WTC11 (cell line): ENCODE results near the gene CCNQ. TPM values are rescaled to one million over a fixed set of nuclear protein-coding genes. Genes with fewer than 3 reads are reported as not detected.

Experiments
- ATAC-seq: fragments of 200-7000 bp; cut with Tn5 transposase; 2 replicates; pipeline ENCODE4 v1.10.0; 2021; ENCODE audit warnings: mild to moderate bottlenecking, moderate library complexity
- CTCF ChIA-PET: fragments of 300-600 bp; sonication (Branson Sonifier 250); formaldehyde crosslinking; loops from one replicate; lab custom pipeline; 2021; ENCODE audit warnings: antibody characterized with exemption; lab: Charles Lee
- POLR2A ChIA-PET: fragments of 350-600 bp; sonication (Branson Sonifier 250); formaldehyde crosslinking; loops from one replicate; lab custom pipeline; 2021; ENCODE audit warnings: antibody characterized with exemption; lab: Charles Lee
- DNase-seq: peaks from one replicate; pipeline ENCODE4 v3.0.0; 2021; ENCODE audit warnings: low spot score
- H3K27ac Mint-ChIP-seq: 2 replicates; pipeline ENCODE4 v1.8.0; 2021; ENCODE audit warnings: mixed read lengths
- H3K27me3 Mint-ChIP-seq: 2 replicates; pipeline ENCODE4 v1.8.0; 2021; ENCODE audit warnings: low read depth, mild to moderate bottlenecking, moderate library complexity, mixed read lengths
- H3K36me3 Mint-ChIP-seq: 2 replicates; pipeline ENCODE4 v1.8.0; 2021; ENCODE audit warnings: mixed read lengths
- H3K4me1 Mint-ChIP-seq: 2 replicates; pipeline ENCODE4 v1.8.0; 2022; ENCODE audit warnings: mixed read lengths
- H3K4me3 Mint-ChIP-seq: 2 replicates; pipeline ENCODE4 v1.8.0; 2021; ENCODE audit warnings: mild to moderate bottlenecking, moderate library complexity, mixed read lengths
- H3K9me3 Mint-ChIP-seq: 2 replicates; pipeline ENCODE4 v1.8.0; 2021; ENCODE audit warnings: mixed read lengths
- FOXK1 ChIP-seq: sonication (generic); formaldehyde crosslinking; IDR thresholded peaks from 2 replicates; pipeline ENCODE4 v1.8.0; 2022; ENCODE audit warnings: mild to moderate bottlenecking, moderate library complexity, missing genetic modification reagents
- SOX15 ChIP-seq: fragments of 250-450 bp; sonication (Bioruptor Pico); IDR thresholded peaks from 2 replicates; pipeline ENCODE4 v1.9.0; 2021; ENCODE audit warnings: mild to moderate bottlenecking
- SP1 ChIP-seq: sonication (generic); formaldehyde crosslinking; conservative IDR thresholded peaks from 2 replicates; pipeline ENCODE4 v1.8.1; 2022; ENCODE audit warnings: missing genetic modification reagents
- ZNF263 ChIP-seq: sonication (generic); formaldehyde crosslinking; IDR thresholded peaks from 2 replicates; pipeline ENCODE4 v1.8.1; 2022; ENCODE audit warnings: low read depth, mild to moderate bottlenecking, moderate library complexity, missing genetic modification reagents
- total RNA-seq: library from RNA; stranded (reverse); gene quantifications from 3 replicates; pipeline ENCODE4 v1.2.3, GENCODE V29; 2021
- TF ChIP-seq, protein P1 (sequence below): sonication (generic); formaldehyde crosslinking; IDR thresholded peaks from 2 replicates; pipeline ENCODE4 v1.8.0; 2022; ENCODE audit warnings: mild to moderate bottlenecking, missing genetic modification reagents
- TF ChIP-seq, protein P2 (sequence below): fragments of 250-450 bp; sonication (Bioruptor Pico); IDR thresholded peaks from 2 replicates; pipeline ENCODE4 v1.8.0; 2021; ENCODE audit warnings: mild to moderate bottlenecking
- TF ChIP-seq, protein P3 (sequence below): fragments of 250-450 bp; sonication (Bioruptor Pico); IDR thresholded peaks from 2 replicates; pipeline ENCODE4 v1.9.0; 2021; ENCODE audit warnings: mild to moderate bottlenecking
- TF ChIP-seq, protein P4 (sequence below): sonication (generic); formaldehyde crosslinking; IDR thresholded peaks from 2 replicates; pipeline ENCODE4 v1.8.0; 2022; ENCODE audit warnings: missing genetic modification reagents
- TF ChIP-seq, protein P5 (sequence below): sonication (generic); formaldehyde crosslinking; IDR thresholded peaks from 2 replicates; pipeline ENCODE4 v1.8.1; 2022; ENCODE audit warnings: mild to moderate bottlenecking, moderate library complexity, missing genetic modification reagents
- TF ChIP-seq, protein P6 (sequence below): sonication (generic); formaldehyde crosslinking; IDR thresholded peaks from 2 replicates; pipeline ENCODE4 v1.8.1; 2022; ENCODE audit warnings: mild to moderate bottlenecking, missing genetic modification reagents, moderate library complexity, borderline replicate concordance
- TF ChIP-seq, protein P7 (sequence below): sonication (generic); formaldehyde crosslinking; conservative IDR thresholded peaks from 2 replicates; pipeline ENCODE4 v1.8.1; 2022; ENCODE audit warnings: mild to moderate bottlenecking, missing genetic modification reagents
- TF ChIP-seq, protein P8 (sequence below): sonication (generic); formaldehyde crosslinking; IDR thresholded peaks from 2 replicates; pipeline ENCODE4 v1.8.0; 2023; ENCODE audit warnings: mild to moderate bottlenecking, missing genetic modification reagents

CCNQ gene
- total RNA-seq, 1 experiment from 2014 or later, result 17.4 TPM

DNA sequence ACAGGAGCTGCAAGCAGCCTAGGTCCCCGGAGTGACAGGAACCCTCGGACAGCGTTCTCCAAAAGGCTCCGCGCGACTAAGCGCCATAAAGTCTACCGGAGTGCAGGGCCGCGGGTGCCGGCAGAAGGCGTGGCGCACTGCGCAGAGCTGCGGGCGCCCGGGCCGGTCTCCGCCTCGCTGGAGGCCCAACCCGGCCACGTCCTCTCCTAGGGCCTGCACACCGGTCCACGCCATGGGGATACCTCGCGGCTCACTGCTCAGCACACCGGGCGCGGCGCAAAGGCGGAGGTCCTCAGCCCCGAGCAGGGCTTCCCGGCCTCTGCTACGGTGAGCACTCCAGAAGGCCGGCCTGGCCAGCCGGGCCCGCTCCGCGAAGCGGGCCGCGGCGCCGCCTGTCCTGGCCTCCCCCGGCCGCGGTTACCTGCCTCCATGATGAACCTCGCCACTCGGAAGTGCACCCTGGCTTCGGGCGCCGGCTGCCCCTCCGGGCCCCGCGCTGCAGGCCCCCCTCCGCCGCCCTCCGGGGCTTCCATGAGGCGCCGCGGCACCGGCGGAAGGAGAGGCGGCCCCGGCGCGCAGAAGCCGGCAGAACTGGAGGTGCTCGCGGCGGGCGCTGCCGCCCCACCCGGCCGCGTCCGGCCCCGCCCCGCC is at the start of gene CCNQ (continued):
- TF ChIP-seq, protein P1, sequence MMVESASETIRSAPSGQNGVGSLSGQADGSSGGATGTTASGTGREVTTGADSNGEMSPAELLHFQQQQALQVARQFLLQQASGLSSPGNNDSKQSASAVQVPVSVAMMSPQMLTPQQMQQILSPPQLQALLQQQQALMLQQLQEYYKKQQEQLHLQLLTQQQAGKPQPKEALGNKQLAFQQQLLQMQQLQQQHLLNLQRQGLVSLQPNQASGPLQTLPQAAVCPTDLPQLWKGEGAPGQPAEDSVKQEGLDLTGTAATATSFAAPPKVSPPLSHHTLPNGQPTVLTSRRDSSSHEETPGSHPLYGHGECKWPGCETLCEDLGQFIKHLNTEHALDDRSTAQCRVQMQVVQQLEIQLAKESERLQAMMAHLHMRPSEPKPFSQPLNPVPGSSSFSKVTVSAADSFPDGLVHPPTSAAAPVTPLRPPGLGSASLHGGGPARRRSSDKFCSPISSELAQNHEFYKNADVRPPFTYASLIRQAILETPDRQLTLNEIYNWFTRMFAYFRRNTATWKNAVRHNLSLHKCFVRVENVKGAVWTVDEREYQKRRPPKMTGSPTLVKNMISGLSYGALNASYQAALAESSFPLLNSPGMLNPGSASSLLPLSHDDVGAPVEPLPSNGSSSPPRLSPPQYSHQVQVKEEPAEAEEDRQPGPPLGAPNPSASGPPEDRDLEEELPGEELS, result no peak
- TF ChIP-seq, protein P2, sequence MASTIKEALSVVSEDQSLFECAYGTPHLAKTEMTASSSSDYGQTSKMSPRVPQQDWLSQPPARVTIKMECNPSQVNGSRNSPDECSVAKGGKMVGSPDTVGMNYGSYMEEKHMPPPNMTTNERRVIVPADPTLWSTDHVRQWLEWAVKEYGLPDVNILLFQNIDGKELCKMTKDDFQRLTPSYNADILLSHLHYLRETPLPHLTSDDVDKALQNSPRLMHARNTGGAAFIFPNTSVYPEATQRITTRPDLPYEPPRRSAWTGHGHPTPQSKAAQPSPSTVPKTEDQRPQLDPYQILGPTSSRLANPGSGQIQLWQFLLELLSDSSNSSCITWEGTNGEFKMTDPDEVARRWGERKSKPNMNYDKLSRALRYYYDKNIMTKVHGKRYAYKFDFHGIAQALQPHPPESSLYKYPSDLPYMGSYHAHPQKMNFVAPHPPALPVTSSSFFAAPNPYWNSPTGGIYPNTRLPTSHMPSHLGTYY (CRISPR knock-in tag), result no peak

DNA sequence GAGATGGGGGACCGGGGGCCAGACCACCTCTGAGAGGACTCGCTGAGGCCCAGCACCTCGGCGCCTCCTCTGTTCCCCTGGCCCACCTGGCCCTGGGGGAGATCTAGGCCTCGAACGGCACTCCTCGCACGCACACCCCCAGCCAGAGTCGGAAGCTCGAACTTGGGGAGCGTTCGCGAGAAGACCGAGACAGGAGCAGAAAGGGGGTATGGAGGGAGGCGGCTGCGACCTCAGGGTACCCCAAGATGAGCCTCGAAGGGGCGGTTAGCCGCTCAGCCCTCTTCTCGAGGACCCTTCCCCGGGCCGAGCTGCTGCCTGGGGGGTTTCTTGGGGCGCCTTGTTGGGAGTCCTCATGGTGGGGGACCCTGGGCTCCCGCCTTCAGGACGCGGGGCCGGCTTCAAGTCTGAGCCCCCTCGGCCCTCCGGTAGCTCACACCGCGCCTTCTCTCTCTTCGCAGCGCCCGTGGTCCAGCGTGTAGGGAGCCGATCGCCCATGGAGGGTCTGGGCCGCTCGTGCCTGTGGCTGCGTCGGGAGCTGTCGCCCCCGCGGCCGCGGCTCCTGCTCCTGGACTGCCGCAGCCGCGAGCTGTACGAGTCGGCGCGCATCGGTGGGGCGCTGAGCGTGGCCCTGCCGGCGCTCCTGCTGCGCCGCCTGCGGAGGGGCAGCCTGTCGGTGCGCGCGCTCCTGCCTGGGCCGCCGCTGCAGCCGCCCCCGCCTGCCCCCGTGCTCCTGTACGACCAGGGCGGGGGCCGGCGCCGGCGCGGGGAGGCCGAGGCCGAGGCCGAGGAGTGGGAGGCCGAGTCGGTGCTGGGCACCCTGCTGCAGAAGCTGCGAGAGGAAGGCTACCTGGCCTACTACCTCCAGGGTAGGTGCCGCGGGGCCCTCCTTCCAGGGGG is 48.8 kb upstream of the CCNQ start:
- peaks cover 64% of the 10 kb centered on the region for H3K27me3 Mint-ChIP-seq
- POLR2A ChIA-PET, result interaction anchor here (0.6 kb wide), 1 partner anchor 11 kb away, joined by 3 read pairs; no protein-coding TSS in a partner anchor
- H3K4me3 Mint-ChIP-seq, result peak overlapping the region; percentile 29; the same call in 1 of the 2 replicates

More for the DNA sequence above, 48.8 kb upstream of the CCNQ start:
- peaks cover 4% of the 10 kb centered on the region; the same call in 1 of the 2 replicates for H3K4me1 Mint-ChIP-seq
- CTCF ChIA-PET, result interaction anchor here (0.6 to 10.6 kb wide), 17 partner anchors 11 to 688 kb away, joined by 3 to 153 read pairs (median 7); no protein-coding TSS in a partner anchor
- no peaks in the 10 kb centered on the region for H3K36me3 Mint-ChIP-seq
- TF ChIP-seq FOXK1 (CRISPR knock-in tag) (no peak), ZNF263 (CRISPR knock-in tag) (no peak), SOX15 (CRISPR knock-in tag) (no peak), SP1 (CRISPR knock-in tag) (no peak)
- TF ChIP-seq, protein P3, sequence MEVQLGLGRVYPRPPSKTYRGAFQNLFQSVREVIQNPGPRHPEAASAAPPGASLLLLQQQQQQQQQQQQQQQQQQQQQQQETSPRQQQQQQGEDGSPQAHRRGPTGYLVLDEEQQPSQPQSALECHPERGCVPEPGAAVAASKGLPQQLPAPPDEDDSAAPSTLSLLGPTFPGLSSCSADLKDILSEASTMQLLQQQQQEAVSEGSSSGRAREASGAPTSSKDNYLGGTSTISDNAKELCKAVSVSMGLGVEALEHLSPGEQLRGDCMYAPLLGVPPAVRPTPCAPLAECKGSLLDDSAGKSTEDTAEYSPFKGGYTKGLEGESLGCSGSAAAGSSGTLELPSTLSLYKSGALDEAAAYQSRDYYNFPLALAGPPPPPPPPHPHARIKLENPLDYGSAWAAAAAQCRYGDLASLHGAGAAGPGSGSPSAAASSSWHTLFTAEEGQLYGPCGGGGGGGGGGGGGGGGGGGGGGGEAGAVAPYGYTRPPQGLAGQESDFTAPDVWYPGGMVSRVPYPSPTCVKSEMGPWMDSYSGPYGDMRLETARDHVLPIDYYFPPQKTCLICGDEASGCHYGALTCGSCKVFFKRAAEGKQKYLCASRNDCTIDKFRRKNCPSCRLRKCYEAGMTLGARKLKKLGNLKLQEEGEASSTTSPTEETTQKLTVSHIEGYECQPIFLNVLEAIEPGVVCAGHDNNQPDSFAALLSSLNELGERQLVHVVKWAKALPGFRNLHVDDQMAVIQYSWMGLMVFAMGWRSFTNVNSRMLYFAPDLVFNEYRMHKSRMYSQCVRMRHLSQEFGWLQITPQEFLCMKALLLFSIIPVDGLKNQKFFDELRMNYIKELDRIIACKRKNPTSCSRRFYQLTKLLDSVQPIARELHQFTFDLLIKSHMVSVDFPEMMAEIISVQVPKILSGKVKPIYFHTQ (CRISPR knock-in tag), result no peak
- TF ChIP-seq, protein P4, sequence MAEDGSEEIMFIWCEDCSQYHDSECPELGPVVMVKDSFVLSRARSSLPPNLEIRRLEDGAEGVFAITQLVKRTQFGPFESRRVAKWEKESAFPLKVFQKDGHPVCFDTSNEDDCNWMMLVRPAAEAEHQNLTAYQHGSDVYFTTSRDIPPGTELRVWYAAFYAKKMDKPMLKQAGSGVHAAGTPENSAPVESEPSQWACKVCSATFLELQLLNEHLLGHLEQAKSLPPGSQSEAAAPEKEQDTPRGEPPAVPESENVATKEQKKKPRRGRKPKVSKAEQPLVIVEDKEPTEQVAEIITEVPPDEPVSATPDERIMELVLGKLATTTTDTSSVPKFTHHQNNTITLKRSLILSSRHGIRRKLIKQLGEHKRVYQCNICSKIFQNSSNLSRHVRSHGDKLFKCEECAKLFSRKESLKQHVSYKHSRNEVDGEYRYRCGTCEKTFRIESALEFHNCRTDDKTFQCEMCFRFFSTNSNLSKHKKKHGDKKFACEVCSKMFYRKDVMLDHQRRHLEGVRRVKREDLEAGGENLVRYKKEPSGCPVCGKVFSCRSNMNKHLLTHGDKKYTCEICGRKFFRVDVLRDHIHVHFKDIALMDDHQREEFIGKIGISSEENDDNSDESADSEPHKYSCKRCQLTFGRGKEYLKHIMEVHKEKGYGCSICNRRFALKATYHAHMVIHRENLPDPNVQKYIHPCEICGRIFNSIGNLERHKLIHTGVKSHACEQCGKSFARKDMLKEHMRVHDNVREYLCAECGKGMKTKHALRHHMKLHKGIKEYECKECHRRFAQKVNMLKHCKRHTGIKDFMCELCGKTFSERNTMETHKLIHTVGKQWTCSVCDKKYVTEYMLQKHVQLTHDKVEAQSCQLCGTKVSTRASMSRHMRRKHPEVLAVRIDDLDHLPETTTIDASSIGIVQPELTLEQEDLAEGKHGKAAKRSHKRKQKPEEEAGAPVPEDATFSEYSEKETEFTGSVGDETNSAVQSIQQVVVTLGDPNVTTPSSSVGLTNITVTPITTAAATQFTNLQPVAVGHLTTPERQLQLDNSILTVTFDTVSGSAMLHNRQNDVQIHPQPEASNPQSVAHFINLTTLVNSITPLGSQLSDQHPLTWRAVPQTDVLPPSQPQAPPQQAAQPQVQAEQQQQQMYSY (CRISPR knock-in tag), result no peak
- TF ChIP-seq, protein P5, sequence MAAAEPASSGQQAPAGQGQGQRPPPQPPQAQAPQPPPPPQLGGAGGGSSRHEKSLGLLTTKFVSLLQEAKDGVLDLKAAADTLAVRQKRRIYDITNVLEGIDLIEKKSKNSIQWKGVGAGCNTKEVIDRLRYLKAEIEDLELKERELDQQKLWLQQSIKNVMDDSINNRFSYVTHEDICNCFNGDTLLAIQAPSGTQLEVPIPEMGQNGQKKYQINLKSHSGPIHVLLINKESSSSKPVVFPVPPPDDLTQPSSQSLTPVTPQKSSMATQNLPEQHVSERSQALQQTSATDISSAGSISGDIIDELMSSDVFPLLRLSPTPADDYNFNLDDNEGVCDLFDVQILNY (CRISPR knock-in tag), result no peak
- TF ChIP-seq, protein P6, sequence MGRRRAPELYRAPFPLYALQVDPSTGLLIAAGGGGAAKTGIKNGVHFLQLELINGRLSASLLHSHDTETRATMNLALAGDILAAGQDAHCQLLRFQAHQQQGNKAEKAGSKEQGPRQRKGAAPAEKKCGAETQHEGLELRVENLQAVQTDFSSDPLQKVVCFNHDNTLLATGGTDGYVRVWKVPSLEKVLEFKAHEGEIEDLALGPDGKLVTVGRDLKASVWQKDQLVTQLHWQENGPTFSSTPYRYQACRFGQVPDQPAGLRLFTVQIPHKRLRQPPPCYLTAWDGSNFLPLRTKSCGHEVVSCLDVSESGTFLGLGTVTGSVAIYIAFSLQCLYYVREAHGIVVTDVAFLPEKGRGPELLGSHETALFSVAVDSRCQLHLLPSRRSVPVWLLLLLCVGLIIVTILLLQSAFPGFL, result no peak
- TF ChIP-seq, protein P7, sequence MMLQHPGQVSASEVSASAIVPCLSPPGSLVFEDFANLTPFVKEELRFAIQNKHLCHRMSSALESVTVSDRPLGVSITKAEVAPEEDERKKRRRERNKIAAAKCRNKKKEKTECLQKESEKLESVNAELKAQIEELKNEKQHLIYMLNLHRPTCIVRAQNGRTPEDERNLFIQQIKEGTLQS (CRISPR knock-in tag), result no peak
- TF ChIP-seq, protein P8, sequence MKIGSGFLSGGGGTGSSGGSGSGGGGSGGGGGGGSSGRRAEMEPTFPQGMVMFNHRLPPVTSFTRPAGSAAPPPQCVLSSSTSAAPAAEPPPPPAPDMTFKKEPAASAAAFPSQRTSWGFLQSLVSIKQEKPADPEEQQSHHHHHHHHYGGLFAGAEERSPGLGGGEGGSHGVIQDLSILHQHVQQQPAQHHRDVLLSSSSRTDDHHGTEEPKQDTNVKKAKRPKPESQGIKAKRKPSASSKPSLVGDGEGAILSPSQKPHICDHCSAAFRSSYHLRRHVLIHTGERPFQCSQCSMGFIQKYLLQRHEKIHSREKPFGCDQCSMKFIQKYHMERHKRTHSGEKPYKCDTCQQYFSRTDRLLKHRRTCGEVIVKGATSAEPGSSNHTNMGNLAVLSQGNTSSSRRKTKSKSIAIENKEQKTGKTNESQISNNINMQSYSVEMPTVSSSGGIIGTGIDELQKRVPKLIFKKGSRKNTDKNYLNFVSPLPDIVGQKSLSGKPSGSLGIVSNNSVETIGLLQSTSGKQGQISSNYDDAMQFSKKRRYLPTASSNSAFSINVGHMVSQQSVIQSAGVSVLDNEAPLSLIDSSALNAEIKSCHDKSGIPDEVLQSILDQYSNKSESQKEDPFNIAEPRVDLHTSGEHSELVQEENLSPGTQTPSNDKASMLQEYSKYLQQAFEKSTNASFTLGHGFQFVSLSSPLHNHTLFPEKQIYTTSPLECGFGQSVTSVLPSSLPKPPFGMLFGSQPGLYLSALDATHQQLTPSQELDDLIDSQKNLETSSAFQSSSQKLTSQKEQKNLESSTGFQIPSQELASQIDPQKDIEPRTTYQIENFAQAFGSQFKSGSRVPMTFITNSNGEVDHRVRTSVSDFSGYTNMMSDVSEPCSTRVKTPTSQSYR (CRISPR knock-in tag), result no peak
- DNase-seq, result no peak
- ATAC-seq, result no peak
- no peaks in the 10 kb centered on the region for H3K9me3 Mint-ChIP-seq
- H3K27ac Mint-ChIP-seq, result no peak overlapping the region
